Measurements from ENCODE around the gene PRR20C.
"Not testable (repeated sequence)": the region's sequence is repeated elsewhere in the genome, so short reads cannot be mapped to it uniquely, and the experiment has no call there.

The PRR20C gene

GRCh38 chr13:57153761-57154160 is at the start of gene PRR20C:
Gene PRR20C (plus strand): TSS chr13:57154061. CDS start chr13:57154448, 387 bp downstream.
- DNase-seq (ENCODE audit: insufficient read length, low spot score); FAIRE-seq: not testable (repeated sequence)

- no peak for DNase-seq (ENCODE audit: insufficient read length, low spot score)
- no peak for FAIRE-seq
- TF ChIP-seq CTCF (IDR thresholded peaks at IDR 0.05; ENCODE audit: insufficient read depth, missing control alignments) = no peak
Observed at GRCh38 chr13:57114945-57115344, 38.9 kb upstream of the PRR20C start.

- DNase-seq (ENCODE audit: insufficient read length, low spot score) = no peak
- FAIRE-seq = no peak
- no peak for TF ChIP-seq CTCF (IDR thresholded peaks at IDR 0.05; ENCODE audit: insufficient read depth, missing control alignments)
Observed at GRCh38 chr13:57123681-57124080, 30.2 kb upstream of the PRR20C start.

- FAIRE-seq (no peak), DNase-seq (ENCODE audit: insufficient read length, low spot score) (no peak)
- no peak for TF ChIP-seq CTCF (IDR thresholded peaks at IDR 0.05; ENCODE audit: insufficient read depth, missing control alignments)
Observed at GRCh38 chr13:57128909-57129308, 25.0 kb upstream of the PRR20C start.

- FAIRE-seq (no peak), DNase-seq (ENCODE audit: insufficient read length, low spot score) (no peak)
- no peak for TF ChIP-seq CTCF (IDR thresholded peaks at IDR 0.05; ENCODE audit: insufficient read depth, missing control alignments)
Observed at GRCh38 chr13:57136093-57136492, 17.8 kb upstream of the PRR20C start.

GRCh38 chr13:57137585-57137984 is 16.3 kb upstream of the PRR20C start:
- FAIRE-seq = no peak
- DNase-seq (ENCODE audit: insufficient read length, low spot score) = no peak
- no peak for TF ChIP-seq CTCF (IDR thresholded peaks at IDR 0.05; ENCODE audit: insufficient read depth, missing control alignments)

GRCh38 chr13:57138988-57139387 is 14.9 kb upstream of the PRR20C start:
- no peak for TF ChIP-seq CTCF (IDR thresholded peaks at IDR 0.05; ENCODE audit: insufficient read depth, missing control alignments)
- FAIRE-seq (no peak), DNase-seq (ENCODE audit: insufficient read length, low spot score) (no peak)

- not testable (repeated sequence) for FAIRE-seq; DNase-seq (ENCODE audit: insufficient read length, low spot score)
Observed at GRCh38 chr13:57139781-57140180, 14.1 kb upstream of the PRR20C start.

- FAIRE-seq = not testable (repeated sequence)
Observed at GRCh38 chr13:57140235-57140968, 13.5 kb upstream of the PRR20C start, which contains the start of gene PRR20A. Gene PRR20A (plus strand): TSS chr13:57140918. CDS start chr13:57141305, 387 bp downstream.

GRCh38 chr13:57147188-57147587 is 6.7 kb upstream of the PRR20C start, which contains the start of gene PRR20B:
Gene PRR20B (plus strand): TSS chr13:57147488. CDS start chr13:57147875, 387 bp downstream.
- not testable (repeated sequence) for DNase-seq (ENCODE audit: insufficient read length, low spot score); FAIRE-seq

More at GRCh38 chr13:57140235-57140968, 13.5 kb upstream of the PRR20C start, which contains the start of gene PRR20A:
- DNase-seq (ENCODE audit: insufficient read length, low spot score) = not testable (repeated sequence)

- FAIRE-seq; DNase-seq (ENCODE audit: insufficient read length, low spot score): not testable (repeated sequence)
Observed at GRCh38 chr13:57148106-57148505, 5.8 kb upstream of the PRR20C start.

- DNase-seq (ENCODE audit: insufficient read length, low spot score); FAIRE-seq: not testable (repeated sequence)
Observed at GRCh38 chr13:57160332-57160731, 6.5 kb downstream of the PRR20C start, which contains the start of gene PRR20D. Gene PRR20D (plus strand): TSS chr13:57160632. CDS start chr13:57161019, 387 bp downstream.
